Sigmoid colon (tissue), 3 donors: ENCODE results near the gene WASHC1.
"Not testable (repeated sequence)": the region's sequence is repeated elsewhere in the genome, so short reads cannot be mapped to it uniquely, and the experiment has no call there.

Experiments used
- CTCF ChIP-seq, 4 experiments: fragments of 450-650 bp in 3 of 4; fragments of 200-600 bp in 1 of 4; IDR thresholded peaks; one replicate each; pipeline ENCODE4 v1.5.1; 2016 to 2019; ENCODE audit warnings: antibody characterized with exemption in 4 of 4, mild to moderate bottlenecking in 3 of 4, moderate library complexity in 2 of 4
- POLR2A ChIP-seq, 2 donors: fragments of 450-650 bp; IDR thresholded peaks; one replicate each; pipeline ENCODE4 v1.6.1; 2016; ENCODE audit warnings: antibody characterized with exemption in 2 of 2, mild to moderate bottlenecking in 2 of 2, moderate library complexity in 2 of 2

- TF ChIP-seq CTCF, POLR2A (IDR thresholded peaks at IDR 0.05): not testable (repeated sequence)
Measured at GRCh38 chr9:73076-73899, 44.0 kb upstream of the WASHC1 start.
